Activated CD4-positive, alpha-beta T cell treated with anti-CD3 and anti-CD28 coated beads, Interleukin-2, amount 10 ng/mL, durations not matched to agents 7 days and 5 days (primary cell): ENCODE results near the gene RARS2. TPM values are rescaled to one million over a fixed set of nuclear protein-coding genes. Genes with fewer than 3 reads are reported as not detected.

Experiments used
- CTCF ChIA-PET: fragments of 350-600 bp; sonication (Branson Sonifier 250); formaldehyde crosslinking; loops from one replicate; lab custom pipeline; 2021; ENCODE audit warnings: antibody characterized with exemption; lab: Charles Lee
- POLR2A ChIA-PET: fragments of 350-600 bp; sonication (Branson Sonifier 250); formaldehyde crosslinking; loops from one replicate; lab custom pipeline; 2021; ENCODE audit warnings: antibody characterized with exemption; lab: Charles Lee
- DNase-seq: peaks from one replicate; pipeline ENCODE4 v3.0.0-alpha.2; 2020
- H3K27ac Mint-ChIP-seq: one replicate; pipeline ENCODE4 v1.8.0; 2021; ENCODE audit warnings: mild to moderate bottlenecking, moderate library complexity, mixed read lengths
- H3K27me3 Mint-ChIP-seq: one replicate; pipeline ENCODE4 v1.8.0; 2021; ENCODE audit warnings: mixed read lengths
- H3K36me3 Mint-ChIP-seq: one replicate; pipeline ENCODE4 v1.8.0; 2021; ENCODE audit warnings: low read depth, mixed read lengths
- H3K4me1 Mint-ChIP-seq: one replicate; pipeline ENCODE4 v1.8.0; 2021; ENCODE audit warnings: mixed read lengths
- H3K4me3 Mint-ChIP-seq: one replicate; pipeline ENCODE4 v1.8.0; 2021; ENCODE audit warnings: mild to moderate bottlenecking, moderate library complexity, mixed read lengths
- H3K9me3 Mint-ChIP-seq: one replicate; pipeline ENCODE4 v1.8.0; 2021; ENCODE audit warnings: mixed read lengths
- total RNA-seq, 2 experiments: library from RNA; stranded (reverse); gene quantifications; one replicate each; pipeline ENCODE4 v1.2.3, GENCODE V29; 2021

The RARS2 gene
- total RNA-seq, 2 experiments from 2014 or later, result 24.1 to 28.0 TPM

GRCh38 chr6:87482366-87482765 lies 107.4 kb downstream of the RARS2 start:
- POLR2A ChIA-PET, result no interaction called here
- H3K27ac Mint-ChIP-seq, result no peak overlapping the region
- CTCF ChIA-PET, result no interaction called here
- no peak overlapping the region for H3K4me3 Mint-ChIP-seq
- H3K9me3 Mint-ChIP-seq, result no peaks in the 10 kb centered on the region
- H3K4me1 Mint-ChIP-seq, result peaks cover 10% of the 10 kb centered on the region
- no peaks in the 10 kb centered on the region for H3K27me3 Mint-ChIP-seq
- peaks cover 22% of the 10 kb centered on the region for H3K36me3 Mint-ChIP-seq
- no peak for DNase-seq

DNA sequence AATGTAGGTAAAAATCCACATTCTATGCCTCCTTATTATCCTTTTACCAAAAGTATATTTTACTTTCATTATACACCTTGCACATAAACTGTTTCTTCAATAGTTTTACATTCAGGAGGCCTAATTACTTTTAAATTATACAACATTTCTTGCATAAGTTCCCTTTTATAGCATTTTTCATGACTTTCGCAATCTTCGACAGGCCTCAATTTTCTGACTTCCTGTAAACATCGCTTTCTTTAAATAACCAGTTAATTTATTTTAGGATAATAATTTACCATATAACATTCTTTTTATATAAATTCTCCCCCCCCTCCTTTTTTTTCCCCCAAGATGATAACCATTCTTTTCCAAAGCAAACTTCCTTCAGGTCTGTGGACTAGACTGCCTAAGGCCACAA lies 107.9 kb downstream of the RARS2 start:
- Mint-ChIP-seq H3K27ac (no peak overlapping the region), H3K27me3 (no peaks in the 10 kb centered on the region), H3K4me1 (peaks cover 10% of the 10 kb centered on the region), H3K4me3 (no peak overlapping the region), H3K9me3 (no peaks in the 10 kb centered on the region), H3K36me3 (peaks cover 20% of the 10 kb centered on the region)
- no peak for DNase-seq
- CTCF ChIA-PET, result no interaction called here
- POLR2A ChIA-PET, result no interaction called here

DNA sequence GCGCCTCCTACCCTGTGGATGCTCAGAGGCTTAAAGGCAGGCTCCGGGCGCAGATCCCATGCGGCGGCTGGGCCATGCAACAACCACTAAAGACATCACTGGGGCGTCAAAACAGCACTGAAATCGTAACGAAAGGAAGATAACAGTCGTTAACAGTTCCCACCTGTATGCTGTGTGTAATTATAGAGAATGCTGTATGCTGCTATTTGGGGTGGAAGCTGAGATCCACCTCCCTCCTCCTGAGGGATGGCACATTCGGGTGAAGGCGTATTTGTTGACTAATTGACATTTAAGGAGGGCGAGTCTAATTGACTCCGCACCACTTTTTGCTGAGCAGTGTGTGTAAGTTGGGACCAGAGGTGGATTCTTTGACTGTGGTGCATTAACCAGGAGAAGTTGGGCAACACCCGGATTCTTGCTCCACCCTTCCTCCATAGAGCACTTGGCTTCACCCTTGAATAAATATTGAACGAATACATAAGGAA lies 116.3 kb downstream of the RARS2 start:
- H3K4me1 Mint-ChIP-seq, result peaks cover 22% of the 10 kb centered on the region
- H3K9me3 Mint-ChIP-seq, result no peaks in the 10 kb centered on the region
- peaks cover 3% of the 10 kb centered on the region for H3K36me3 Mint-ChIP-seq
- H3K27ac Mint-ChIP-seq, result peak overlapping the region; percentile 95
- POLR2A ChIA-PET, result no interaction called here
- peak overlapping the region; percentile 92 for H3K4me3 Mint-ChIP-seq
- CTCF ChIA-PET, result no interaction called here
- peak; percentile 66 for DNase-seq
- peaks cover 4% of the 10 kb centered on the region for H3K27me3 Mint-ChIP-seq

GRCh38 chr6:87472525-87473418 lies 117.0 kb downstream of the RARS2 start, which contains the start of gene SLC35A1:
TSS of gene SLC35A1 (plus strand) at chr6:87472974. CDS start at chr6:87473004, 30 bp downstream.
- Mint-ChIP-seq H3K36me3 (no peaks in the 10 kb centered on the region), H3K4me1 (peaks cover 22% of the 10 kb centered on the region), H3K9me3 (no peaks in the 10 kb centered on the region), H3K27me3 (peaks cover 9% of the 10 kb centered on the region), H3K27ac (peak within 1 kb of the TSS; percentile 95), H3K4me3 (peak within 1 kb of the TSS; percentile 92)
- ChIA-PET CTCF (no interaction called here), POLR2A (no interaction called here)
- DNase-seq, result peak; percentile 86

DNA sequence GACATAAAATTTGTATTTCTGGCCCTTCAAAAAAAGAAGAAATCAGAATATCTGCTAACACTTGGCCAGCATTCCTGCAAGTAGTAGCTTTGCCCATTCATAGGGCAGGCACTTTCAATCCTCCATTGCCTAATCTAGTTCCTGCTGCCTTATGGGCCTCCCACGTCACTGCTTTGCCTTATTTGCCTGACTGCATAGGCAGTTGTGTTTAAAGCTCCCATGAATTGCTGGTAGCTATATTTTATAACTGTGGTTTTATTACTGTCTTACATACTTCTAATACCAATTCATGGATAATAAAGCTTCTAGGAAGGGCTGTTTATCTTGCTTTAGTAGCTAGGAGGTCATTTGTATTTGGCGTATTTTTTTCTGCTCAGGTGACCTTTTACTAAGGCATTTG lies 124.7 kb downstream of the RARS2 start:
- POLR2A ChIA-PET, result no interaction called here
- CTCF ChIA-PET, result interaction anchor here (1.0 kb wide), 1 partner anchor 23 kb away, joined by 3 read pairs; no protein-coding TSS in a partner anchor
- no peaks in the 10 kb centered on the region for H3K9me3 Mint-ChIP-seq
- no peaks in the 10 kb centered on the region for H3K4me1 Mint-ChIP-seq
- DNase-seq, result no peak
- no peaks in the 10 kb centered on the region for H3K36me3 Mint-ChIP-seq
- H3K27ac Mint-ChIP-seq, result no peak overlapping the region
- peaks cover 52% of the 10 kb centered on the region for H3K27me3 Mint-ChIP-seq
- no peak overlapping the region for H3K4me3 Mint-ChIP-seq

Other genes with a start within 250 kb of the RARS2 start
- 1 to 10 TPM; 2.0 to 2.3 TPM for gene C6orf163, start 245.2 kb downstream of the RARS2 start, total RNA-seq
- not detected for gene CFAP206, start 182.0 kb downstream of the RARS2 start, total RNA-seq
- 10 to 100 TPM; 13.9 to 14.7 TPM for gene SLC35A1, start 117.0 kb downstream of the RARS2 start, total RNA-seq
- 10 to 100 TPM; 27.1 to 32.5 TPM for gene ORC3, start 148 bp upstream of the RARS2 start, total RNA-seq
- gene AKIRIN2, start 112.2 kb upstream of the RARS2 start, total RNA-seq, result 10 to 100 TPM; 42.1 to 42.5 TPM